GM12878 (cell line): ENCODE data around the gene FAM193A. TPM values are rescaled to one million over a fixed set of nuclear protein-coding genes. Genes with fewer than 3 reads are reported as not detected.
"Not testable (repeated sequence)": the region's sequence is repeated elsewhere in the genome, so short reads cannot be mapped to it uniquely, and the experiment has no call there.

ENCODE experiments used
- ATAC-seq: fragments of 200-7000 bp; cut with Tn5 transposase; 3 replicates; pipeline ENCODE4 v1.9.1; 2020; ENCODE audit warnings: mild to moderate bottlenecking, moderate library complexity
- BruUV-seq: library from RNA; stranded (reverse); fragments of 400-500 nt; replicated peaks from 2 replicates; lab custom pipeline; 2021; lab: Mats Ljungman, UMichigan
- CTCF ChIA-PET: fragments of 300-600 bp; sonication (Branson Sonifier 250); formaldehyde crosslinking; extraction: SDS; loops from one replicate; lab custom pipeline; 2021; ENCODE audit warnings: inconsistent platforms; lab: Yijun Ruan, JAX
- POLR2A ChIA-PET: fragments of 350-600 bp; formaldehyde crosslinking; extraction: SDS; loops from one replicate; lab custom pipeline; 2021; ENCODE audit warnings: inconsistent platforms; lab: Charles Lee
- RAD21 ChIA-PET: fragments of 300-600 bp; sonication (Branson Sonifier 250); formaldehyde crosslinking; loops from one replicate; lab custom pipeline; 2023; ENCODE audit warnings: antibody characterized with exemption; ENCODE audit not compliant: unreplicated experiment; lab: Charles Lee
- SMC1A ChIA-PET: fragments of 300-600 bp; sonication (Branson Sonifier 250); formaldehyde crosslinking; loops from one replicate; lab custom pipeline; 2023; ENCODE audit not compliant: unreplicated experiment, uncharacterized antibody; lab: Charles Lee
- DNase-seq: peaks from one replicate; pipeline ENCODE4 v3.0.0-alpha.2; 2011; ENCODE audit warnings: low read depth, low spot score
- FAIRE-seq: peaks from 3 replicates; lab custom pipeline; 2011; peaks lifted over from hg19 to GRCh38; lab: Jason Lieb, UNC
- H2AFZ ChIP-seq: 2 replicates; pipeline ENCODE4 v1.6.0; 2011; ENCODE audit warnings: low read depth, low read length, control low read depth; ENCODE audit not compliant: control insufficient read depth
- H3K27ac ChIP-seq: 2 replicates; pipeline ENCODE4 v1.5.1; 2011; ENCODE audit warnings: control low read depth; ENCODE audit not compliant: control insufficient read depth, insufficient read depth
- H3K27me3 ChIP-seq, 2 experiments: replicated peaks in 1 of 2; 2 replicates each; pipeline versions ENCODE4 v1.6.0 to v1.6.1; 2011; ENCODE audit warnings: low read length in 1 of 2; ENCODE audit not compliant: control insufficient read depth in 2 of 2, insufficient read depth in 2 of 2
- H3K36me3 ChIP-seq, 2 experiments: 2 replicates each; pipeline ENCODE4 v1.5.1; 2011; ENCODE audit warnings: low read length in 1 of 2; ENCODE audit not compliant: control insufficient read depth in 2 of 2, insufficient read depth in 2 of 2
- H3K4me1 ChIP-seq: 2 replicates; pipeline ENCODE4 v1.6.1; 2011; ENCODE audit warnings: mild to moderate bottlenecking, low read length, moderate library complexity, mixed read lengths; ENCODE audit not compliant: control insufficient read depth, insufficient read depth
- H3K4me2 ChIP-seq: 2 replicates; pipeline ENCODE4 v1.6.0; 2011; ENCODE audit warnings: control low read depth; ENCODE audit not compliant: control insufficient read depth, insufficient read depth
- H3K4me3 ChIP-seq: fragments of 200-600 bp; sonication (generic); 2 replicates; pipeline ENCODE4 v1.5.1; 2016
- H3K79me2 ChIP-seq: 2 replicates; pipeline ENCODE4 v1.6.0; 2011; ENCODE audit warnings: low read length; ENCODE audit not compliant: control insufficient read depth, insufficient read depth
- H3K9ac ChIP-seq: 2 replicates; pipeline ENCODE4 v1.8.0; 2011; ENCODE audit warnings: low read length, control low read depth, mixed read lengths; ENCODE audit not compliant: control insufficient read depth, insufficient read depth
- H3K9me3 ChIP-seq: replicated peaks from 3 replicates; pipeline ENCODE4 v1.5.1; 2011; ENCODE audit warnings: mild to moderate bottlenecking, low read length; ENCODE audit not compliant: control insufficient read depth, insufficient read depth
- H4K20me1 ChIP-seq: 2 replicates; pipeline ENCODE4 v1.6.0; 2011; ENCODE audit not compliant: control insufficient read depth, insufficient read depth
- ASH2L ChIP-seq: fragments of 300-600, 200-600 bp; sonication (generic); IDR thresholded peaks from 2 replicates; pipeline ENCODE4 v1.6.1; 2017; ENCODE audit warnings: low read depth, mild to moderate bottlenecking, borderline replicate concordance
- HDAC6 ChIP-seq: fragments of 200-600 bp; sonication (generic); IDR thresholded peaks from one replicate; pipeline ENCODE4 v1.8.0; 2017; ENCODE audit warnings: antibody characterized with exemption; ENCODE audit not compliant: unreplicated experiment
- POLR2A ChIP-seq: IDR thresholded peaks from 2 replicates; pipeline ENCODE4 v1.6.1; 2011; ENCODE audit warnings: low read depth, mild to moderate bottlenecking, low read length
- ZBED1 ChIP-seq: IDR thresholded peaks from 2 replicates; pipeline ENCODE4 v1.6.1; 2016; ENCODE audit warnings: borderline replicate concordance
- WGBS: methylation state at CpG from one replicate; pipeline ENCODE4 v1.1.6; 2016; ENCODE audit warnings: low lambda C conversion rate; ENCODE audit not compliant: insufficient replicate concordance, insufficient coverage; ENCODE audit errors: missing lambda C conversion rate; 5-methylcytosine and 5-hydroxymethylcytosine counted together
- in situ Hi-C: fragments of 300-500 bp; cut with MboI; formaldehyde crosslinking; loops from 9 replicates; pipeline ENCODE4 v1.14.3; 2018; ENCODE audit warnings: mixed read lengths
- intact Hi-C: fragments of 100-400 bp; cut with micrococcal nuclease; formaldehyde crosslinking; loops from one replicate; pipeline ENCODE4 v1.14.2; 2022; ENCODE audit not compliant: unreplicated experiment
- polyA plus RNA-seq, 11 experiments: library from polyadenylated mRNA; depleted of rRNA in 4 of 11; unstranded in 6 of 11; stranded (reverse) in 5 of 11; fragments of >200 nt; fragmentation: Nextera tagmentation in 4 of 11; fragmentation: Illumina TruSeq in 1 of 11; extraction: Ambion mirVana in 4 of 11; extraction: Trizol in 1 of 11; gene quantifications; 1 replicate in 1 of 11; 2 replicates in 10 of 11; pipeline versions ENCODE4 v1.2.1 to v1.2.3, GENCODE V29; 2011 to 2016; ENCODE audit warnings: inconsistent platforms in 2 of 11, missing spikeins in 2 of 11, low read depth in 1 of 11
- total RNA-seq, 4 experiments: library from RNA; depleted of rRNA in 3 of 4; stranded (reverse); fragments of >200 nt in 3 of 4; fragmentation: Illumina TruSeq in 1 of 4; extraction: Trizol in 1 of 4; gene quantifications; 2 replicates each; pipeline versions ENCODE4 v1.2.1 to v1.2.3, GENCODE V29; 2013 to 2021
- TF ChIP-seq, protein P1 (sequence below): fragments of 450-650 bp; formaldehyde crosslinking; IDR thresholded peaks from 2 replicates; pipeline ENCODE4 v1.5.0; 2022; ENCODE audit warnings: mild to moderate bottlenecking, missing genetic modification characterization

FAM193A gene
- total and polyA plus RNA-seq, 10 of the 15 experiments (the other 5 are each of a cell fraction or from before 2014, with no cell fraction given), result 0.52 to 23.3 (median 7.4) TPM

DNA sequence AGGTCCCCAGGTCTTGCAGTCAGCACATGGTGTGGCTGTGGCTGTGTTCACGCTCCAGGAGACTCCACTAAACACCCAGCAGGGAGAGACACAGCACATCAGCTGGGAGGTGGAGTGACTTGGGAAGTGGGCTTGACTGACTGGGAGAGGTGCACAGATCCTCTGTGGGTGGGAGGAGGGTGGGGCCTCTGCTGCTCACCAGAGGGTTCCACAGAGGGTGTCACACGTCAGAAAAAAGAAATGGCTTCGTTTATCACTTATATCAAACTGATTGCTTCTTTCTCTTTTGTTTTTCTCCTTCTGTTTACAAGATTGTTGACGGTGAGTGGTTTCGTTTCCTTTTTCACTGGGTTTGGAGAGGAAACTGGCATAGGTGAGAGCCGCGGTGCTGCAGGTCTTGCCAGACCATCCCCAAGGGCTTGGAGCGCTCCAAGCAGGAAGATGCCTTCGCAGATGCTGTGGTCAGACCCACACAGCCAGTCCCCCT is 24.8 kb upstream of the FAM193A start (continued):
- TF ChIP-seq, protein P1, sequence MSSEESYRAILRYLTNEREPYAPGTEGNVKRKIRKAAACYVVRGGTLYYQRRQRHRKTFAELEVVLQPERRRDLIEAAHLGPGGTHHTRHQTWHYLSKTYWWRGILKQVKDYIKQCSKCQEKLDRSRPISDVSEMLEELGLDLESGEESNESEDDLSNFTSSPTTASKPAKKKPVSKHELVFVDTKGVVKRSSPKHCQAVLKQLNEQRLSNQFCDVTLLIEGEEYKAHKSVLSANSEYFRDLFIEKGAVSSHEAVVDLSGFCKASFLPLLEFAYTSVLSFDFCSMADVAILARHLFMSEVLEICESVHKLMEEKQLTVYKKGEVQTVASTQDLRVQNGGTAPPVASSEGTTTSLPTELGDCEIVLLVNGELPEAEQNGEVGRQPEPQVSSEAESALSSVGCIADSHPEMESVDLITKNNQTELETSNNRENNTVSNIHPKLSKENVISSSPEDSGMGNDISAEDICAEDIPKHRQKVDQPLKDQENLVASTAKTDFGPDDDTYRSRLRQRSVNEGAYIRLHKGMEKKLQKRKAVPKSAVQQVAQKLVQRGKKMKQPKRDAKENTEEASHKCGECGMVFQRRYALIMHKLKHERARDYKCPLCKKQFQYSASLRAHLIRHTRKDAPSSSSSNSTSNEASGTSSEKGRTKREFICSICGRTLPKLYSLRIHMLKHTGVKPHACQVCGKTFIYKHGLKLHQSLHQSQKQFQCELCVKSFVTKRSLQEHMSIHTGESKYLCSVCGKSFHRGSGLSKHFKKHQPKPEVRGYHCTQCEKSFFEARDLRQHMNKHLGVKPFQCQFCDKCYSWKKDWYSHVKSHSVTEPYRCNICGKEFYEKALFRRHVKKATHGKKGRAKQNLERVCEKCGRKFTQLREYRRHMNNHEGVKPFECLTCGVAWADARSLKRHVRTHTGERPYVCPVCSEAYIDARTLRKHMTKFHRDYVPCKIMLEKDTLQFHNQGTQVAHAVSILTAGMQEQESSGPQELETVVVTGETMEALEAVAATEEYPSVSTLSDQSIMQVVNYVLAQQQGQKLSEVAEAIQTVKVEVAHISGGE (CRISPR knock-in tag), result no peak
- no peak for TF ChIP-seq HDAC6
- no peak for TF ChIP-seq ASH2L
- TF ChIP-seq, all 136 proteins: peak for 8

DNA sequence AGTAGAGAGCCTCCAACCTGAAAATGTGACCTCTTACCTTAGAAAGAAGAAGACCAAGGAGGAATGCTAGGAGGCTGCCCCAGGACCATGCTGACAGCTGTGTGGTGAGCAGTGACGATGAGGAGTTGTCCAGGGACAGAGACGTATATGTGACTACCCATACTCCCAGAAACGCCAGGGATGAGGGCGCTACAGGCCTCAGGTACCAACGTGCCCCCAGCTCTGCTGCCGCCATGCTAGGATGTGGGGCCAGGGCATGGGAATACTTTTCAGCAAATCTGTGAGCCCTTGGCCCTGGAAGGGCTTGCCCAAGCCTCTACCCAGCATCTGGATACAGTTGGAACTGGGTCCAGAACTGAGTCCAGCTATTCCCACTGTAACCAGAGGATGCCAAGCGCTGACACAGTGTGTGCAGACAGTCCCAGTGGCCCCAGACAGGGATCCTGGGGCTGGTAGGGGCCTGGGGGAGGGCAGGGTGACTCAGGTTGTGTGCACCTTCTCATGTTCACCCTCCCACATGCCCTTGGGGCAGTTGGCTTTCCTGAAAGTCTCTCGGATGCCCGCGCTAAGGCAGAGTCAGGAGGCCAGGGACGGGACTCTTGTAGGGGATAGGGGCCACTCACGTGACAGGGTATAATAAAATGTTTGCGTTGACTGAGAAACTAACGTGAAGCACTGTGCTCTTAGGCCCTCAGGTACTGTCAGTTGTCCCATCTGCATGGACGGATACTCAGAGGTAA is 23.9 kb upstream of the FAM193A start:
- Histone ChIP-seq H4K20me1 (no peaks in the 10 kb centered on the region; the same call in none of the 2 replicates), H3K4me1 (peaks cover 26% of the 10 kb centered on the region), H2AFZ (no peak overlapping the region), H3K79me2 (peaks cover 4% of the 10 kb centered on the region; the same call in 1 of the 2 replicates), H3K36me3 (peaks cover 40 to 45% of the 10 kb centered on the region in 2 experiments), H3K4me2 (no peak overlapping the region), H3K9ac (no peak overlapping the region), H3K9me3 (no peaks in the 10 kb centered on the region), H3K27ac (peak overlapping the region; percentile 53; the same call in 1 of the 2 replicates), H3K4me3 (no peak overlapping the region)
- no TSS peak for BruUV-seq
- RAD21 ChIA-PET, result no interaction called here
- DNase-seq, result no peak
- ATAC-seq, result no peak
- CTCF ChIA-PET, result interaction anchor here (0.7 to 1.4 kb wide), 3 partner anchors 9 to 29 kb away, joined by 3 to 4 read pairs (median 3); no protein-coding TSS in a partner anchor
- no peak for FAIRE-seq
- intact Hi-C loops, result no loop called here
- SMC1A ChIA-PET, result interaction anchor here (1.0 to 2.0 kb wide), 2 partner anchors 22 to 25 kb away, joined by 3 to 6 read pairs; no protein-coding TSS in a partner anchor
- in situ Hi-C loops, result no loop called here
- WGBS, result 93% methylated on average over 15 of the region's 15 CpGs
- no peak for TF ChIP-seq ZBED1
- peak; percentile 14; the same call in 1 of the 2 replicates for TF ChIP-seq POLR2A
- TF ChIP-seq, all 136 proteins: peak for 1
- POLR2A ChIA-PET, result interaction anchor here (1.1 kb wide), 1 partner anchor 36 kb away, joined by 3 read pairs; no protein-coding TSS in a partner anchor
- H3K27me3 ChIP-seq, result no peaks in the 10 kb centered on the region

DNA sequence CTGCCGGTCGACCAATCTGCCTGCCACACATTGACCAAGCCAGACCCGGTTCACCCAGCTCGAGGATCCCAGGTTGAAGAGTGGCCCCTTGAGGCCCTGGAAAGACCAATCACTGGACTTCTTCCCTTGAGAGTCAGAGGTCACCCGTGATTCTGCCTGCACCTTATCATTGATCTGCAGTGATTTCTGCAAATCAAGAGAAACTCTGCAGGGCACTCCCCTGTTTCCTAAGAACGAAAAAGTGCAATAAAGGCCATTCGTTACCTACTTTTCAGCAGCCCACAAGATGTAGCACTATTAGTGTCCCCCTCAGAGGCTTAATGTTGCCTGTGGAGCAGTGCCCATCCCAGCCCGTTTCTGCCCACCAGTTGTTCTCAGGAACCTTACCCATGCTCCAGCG is 22.3 kb upstream of the FAM193A start:
- H3K79me2 ChIP-seq, H4K20me1 ChIP-seq, FAIRE-seq, H3K4me2 ChIP-seq, H3K27me3 ChIP-seq, in situ Hi-C loops, H3K9ac ChIP-seq, ATAC-seq, SMC1A ChIA-PET, RAD21 ChIA-PET, H3K4me3 ChIP-seq, H3K27ac ChIP-seq, CTCF ChIA-PET, DNase-seq, H3K9me3 ChIP-seq, H2AFZ ChIP-seq, BruUV-seq, intact Hi-C loops: not testable (repeated sequence)
- H3K4me1 ChIP-seq, result peaks cover 26% of the 10 kb centered on the region
- POLR2A ChIA-PET, result interaction anchor here (0.5 kb wide), 1 partner anchor 8 kb away, joined by 5 read pairs; no protein-coding TSS in a partner anchor
- peaks cover 33 to 42% of the 10 kb centered on the region in 2 experiments for H3K36me3 ChIP-seq
- 93% methylated on average over 9 of the region's 9 CpGs for WGBS
